Small intestine (tissue), 7 donors: ENCODE results near the gene CHEK1. TPM values are rescaled to one million over a fixed set of nuclear protein-coding genes. Genes with fewer than 3 reads are reported as not detected.
A peak's percentile ranks its signal among the peaks of the same experiment; 100 is the strongest.
"Not testable (repeated sequence)": the region's sequence is repeated elsewhere in the genome, so short reads cannot be mapped to it uniquely, and the experiment has no call there.

Source experiments
- DNase-seq, 2 donors: peaks; one replicate each; pipeline versions ENCODE4 v3.0.0 to v3.0.0-alpha.2; 2013
- FAIRE-seq: peaks from 2 replicates; lab custom pipeline; 2012; peaks lifted over from hg19 to GRCh38; lab: Jason Lieb, UNC
- H3K27ac ChIP-seq, 3 donors: one replicate each; pipeline ENCODE4 v1.5.1; 2013; ENCODE audit warnings: low read length in 2 of 3, mild to moderate bottlenecking in 2 of 3, control low read depth in 1 of 3, inconsistent platforms in 1 of 3, low read depth in 1 of 3, moderate library complexity in 1 of 3
- H3K27me3 ChIP-seq, 3 donors: one replicate each; pipeline ENCODE4 v1.6.1; 2013; ENCODE audit warnings: low read length in 3 of 3, inconsistent platforms in 1 of 3; ENCODE audit not compliant: control insufficient read depth in 3 of 3, insufficient read depth in 3 of 3
- H3K36me3 ChIP-seq, 3 donors: one replicate each; pipeline ENCODE4 v1.6.1; 2013; ENCODE audit warnings: low read length in 3 of 3, inconsistent platforms in 1 of 3, low read depth in 1 of 3, mild to moderate bottlenecking in 1 of 3, moderate library complexity in 1 of 3; ENCODE audit not compliant: control insufficient read depth in 3 of 3, insufficient read depth in 2 of 3
- H3K4me1 ChIP-seq, 3 donors: one replicate each; pipeline ENCODE4 v1.6.1; 2013; ENCODE audit warnings: low read length in 2 of 3, inconsistent platforms in 1 of 3, low read depth in 1 of 3, mild to moderate bottlenecking in 1 of 3, moderate library complexity in 1 of 3; ENCODE audit not compliant: control insufficient read depth in 3 of 3, insufficient read depth in 2 of 3
- H3K4me3 ChIP-seq, 3 donors: one replicate each; pipeline ENCODE4 v1.5.1; 2013; ENCODE audit warnings: low read length in 3 of 3, control low read depth in 1 of 3, inconsistent platforms in 1 of 3, low read depth in 1 of 3, mild to moderate bottlenecking in 1 of 3, moderate library complexity in 1 of 3
- H3K9me3 ChIP-seq, 2 donors: one replicate each; pipeline ENCODE4 v1.6.1; 2013; ENCODE audit warnings: low read depth in 1 of 2, low read length in 1 of 2; ENCODE audit not compliant: control insufficient read depth in 2 of 2, insufficient read depth in 1 of 2
- WGBS, 3 donors: extraction: QIAGEN DNeasy Blood & Tissue Kit; methylation state at CpG; one replicate each; pipeline ENCODE4 v1.1.7; 2013; 5-methylcytosine and 5-hydroxymethylcytosine counted together
- polyA plus RNA-seq, 4 donors: library from polyadenylated mRNA; stranded (reverse) in 3 of 4; unstranded in 1 of 4; fragments of 200-250 nt in 3 of 4; fragments of 120-200 nt in 1 of 4; gene quantifications; one replicate each; pipeline versions ENCODE4 v1.2.1 to v1.2.3, GENCODE V29; 2013
- donor health status: healthy with polysubstance abuse.
- donor health status: control.
- donor health status: control.
- donor health status: Bipolar disorder and iron deficiency.
- donor health status: healthy.

Gene CHEK1
- polyA plus RNA-seq, 4 donors: 2.7 to 22.6 (median 12.7) TPM

DNA sequence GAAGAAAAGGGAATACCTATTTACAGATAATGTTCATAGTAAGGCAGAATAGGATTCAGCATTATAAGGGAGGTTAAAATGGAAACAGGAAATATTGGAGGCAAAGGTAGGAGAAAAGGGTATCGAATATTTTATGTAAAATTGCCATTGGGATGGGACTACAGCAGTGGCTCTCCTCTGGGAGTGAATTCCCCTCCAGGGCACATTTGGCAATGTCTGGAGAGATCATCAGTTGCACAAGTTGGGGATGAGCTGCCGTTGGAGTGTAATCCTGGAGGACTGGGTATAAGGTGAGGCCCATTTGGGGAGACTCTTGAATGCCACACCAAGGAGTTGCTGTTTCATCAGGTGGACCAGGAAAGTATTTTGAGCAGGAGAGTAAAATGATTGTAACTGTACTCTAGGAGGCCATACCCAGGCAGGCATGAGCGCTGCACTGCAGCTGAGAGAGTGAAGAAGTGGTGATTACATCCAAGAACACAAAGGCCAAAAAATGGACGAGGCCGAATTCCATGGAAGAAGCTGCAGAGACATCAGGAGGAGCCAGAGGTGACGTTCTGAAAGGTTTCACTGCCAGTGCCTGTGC, 64.4 kb downstream of the CHEK1 start:
- Histone ChIP-seq H3K27ac (no peak overlapping the region), H3K4me3 (no peak overlapping the region), H3K36me3 (no peaks in the 10 kb centered on the region), H3K4me1 (peaks cover 0 to under 1% (median 0%) of the 10 kb centered on the region in 3 donors), H3K27me3 (no peaks in the 10 kb centered on the region), H3K9me3 (no peaks in the 10 kb centered on the region)
- DNase-seq (no peak), FAIRE-seq (no peak)
- WGBS, 3 donors: 79 to 90% (median 79%) methylated on average over 6 of the region's 6 CpGs

DNA sequence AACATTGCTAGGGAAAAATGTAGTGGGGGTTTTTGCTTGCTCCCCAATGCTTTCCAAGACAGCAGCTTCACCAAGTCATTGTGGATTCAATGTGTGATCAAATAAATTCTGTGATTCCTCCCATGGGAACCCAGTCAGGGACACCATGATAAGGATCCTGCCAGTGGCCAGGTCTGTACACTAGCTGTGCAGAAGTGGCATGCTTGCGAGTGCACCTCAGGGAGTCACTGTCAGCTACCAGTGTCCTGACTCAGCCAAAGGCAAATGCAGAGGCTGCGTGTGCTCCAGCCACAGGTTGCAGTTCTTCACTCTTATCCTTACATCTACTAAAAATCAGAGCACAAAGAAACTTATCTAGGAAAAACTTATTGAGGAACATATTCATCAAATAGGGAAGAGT, 65.0 kb downstream of the CHEK1 start:
- Histone ChIP-seq H3K4me1 (peaks cover 0 to 3% (median 0%) of the 10 kb centered on the region in 3 donors), H3K9me3 (no peaks in the 10 kb centered on the region), H3K36me3 (no peaks in the 10 kb centered on the region), H3K27me3 (no peaks in the 10 kb centered on the region), H3K27ac (no peak overlapping the region), H3K4me3 (no peak overlapping the region)
- FAIRE-seq: no peak
- WGBS, 3 donors: 85 to 97% (median 88%) methylated on average over 2 of the region's 2 CpGs
- no peak for DNase-seq

DNA sequence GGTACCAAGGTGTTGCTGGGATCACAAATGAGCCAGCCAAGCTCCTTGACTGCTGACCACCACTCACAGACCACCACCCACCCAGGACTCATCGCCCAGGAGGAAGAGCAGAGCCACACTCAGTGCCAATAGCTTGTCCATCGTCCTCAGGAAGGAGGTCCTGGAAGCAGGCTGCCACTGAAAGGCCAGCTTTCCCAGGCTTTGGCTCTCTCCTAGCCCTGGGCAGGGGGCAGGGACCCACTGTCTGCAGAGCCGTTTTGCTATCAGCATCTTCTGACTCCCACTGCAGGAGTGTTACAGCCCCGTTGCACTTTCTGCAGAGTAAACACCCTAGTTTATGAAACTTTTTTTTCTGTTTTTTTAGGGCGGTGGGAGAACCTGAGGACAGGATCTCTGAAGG, 67.9 kb downstream of the CHEK1 start:
- Histone ChIP-seq H3K9me3 (no peaks in the 10 kb centered on the region), H3K4me3 (no peak overlapping the region), H3K4me1 (peaks cover 0 to 3% (median 0%) of the 10 kb centered on the region in 3 donors), H3K27me3 (no peaks in the 10 kb centered on the region), H3K27ac (no peak overlapping the region), H3K36me3 (no peaks in the 10 kb centered on the region)
- no peak for DNase-seq
- FAIRE-seq: no peak
- 67 to 79% (median 75%) methylated on average over 5 of the region's 5 CpGs for WGBS, 3 donors

DNA sequence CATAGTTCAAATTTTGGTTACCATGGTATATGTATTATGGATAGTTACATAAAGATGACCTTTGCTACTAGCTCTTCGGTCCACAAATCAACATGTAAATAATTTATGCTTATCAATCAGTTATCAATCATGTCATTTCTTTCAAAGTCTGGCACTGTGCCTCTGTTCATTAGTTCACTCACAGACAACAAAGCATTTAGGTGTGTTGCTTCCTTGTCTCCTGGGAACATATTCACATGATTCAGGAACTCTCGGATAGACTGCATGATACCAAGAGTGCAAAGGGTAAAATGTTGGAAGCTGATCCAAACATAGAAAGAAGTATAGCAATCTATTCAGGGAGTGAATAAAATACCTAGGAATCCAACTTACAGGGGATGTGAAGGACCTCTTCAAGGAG, 70.0 kb downstream of the CHEK1 start:
- peak; percentile 15 for FAIRE-seq
- H3K9me3 ChIP-seq: no peaks in the 10 kb centered on the region
- no peaks in the 10 kb centered on the region for H3K27me3 ChIP-seq
- peaks cover 0 to 3% (median 0%) of the 10 kb centered on the region in 3 donors for H3K4me1 ChIP-seq
- H3K27ac ChIP-seq: no peak overlapping the region
- DNase-seq: peak; percentile 18 to 94
- no peaks in the 10 kb centered on the region for H3K36me3 ChIP-seq
- no peak overlapping the region for H3K4me3 ChIP-seq
- 13 to 59% (median 43%) methylated on average over 2 of the region's 2 CpGs for WGBS, 3 donors

DNA sequence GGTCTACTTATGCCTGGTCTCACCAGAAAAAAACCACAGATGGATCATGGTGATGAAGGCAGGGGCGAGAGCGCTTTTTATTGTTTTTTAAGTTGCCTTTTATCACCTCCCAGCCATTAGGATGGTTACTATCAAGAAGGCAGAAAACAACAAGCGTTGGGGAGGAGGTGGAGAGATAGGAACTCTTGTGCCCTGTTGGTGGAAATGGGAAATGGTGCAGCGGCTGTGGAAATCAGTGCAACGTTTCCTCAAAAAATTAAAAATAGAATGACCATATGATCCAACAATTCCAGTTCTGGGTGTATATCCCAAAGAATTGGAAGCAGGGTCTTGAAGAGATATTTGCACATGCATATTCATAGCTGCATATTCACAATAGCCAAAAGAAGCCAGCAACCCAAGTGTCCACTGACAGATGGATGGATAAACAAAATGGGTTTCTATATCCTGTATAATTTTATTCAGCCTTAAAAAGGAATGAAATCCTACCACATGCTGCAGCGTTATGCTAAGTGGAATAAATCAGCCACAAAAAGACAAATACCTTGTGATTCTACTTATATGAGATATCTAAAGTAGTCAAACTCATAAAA, 76.2 kb downstream of the CHEK1 start:
- H3K4me1 ChIP-seq: no peaks in the 10 kb centered on the region
- no peaks in the 10 kb centered on the region for H3K36me3 ChIP-seq
- no peaks in the 10 kb centered on the region for H3K9me3 ChIP-seq
- no peak overlapping the region for H3K4me3 ChIP-seq
- FAIRE-seq (no peak), DNase-seq (no peak)
- WGBS, 3 donors: 71 to 74% (median 74%) methylated on average over 6 of the region's 6 CpGs
- H3K27me3 ChIP-seq: peaks cover 0 to 3% (median 0%) of the 10 kb centered on the region in 3 donors
- H3K27ac ChIP-seq: no peak overlapping the region

DNA sequence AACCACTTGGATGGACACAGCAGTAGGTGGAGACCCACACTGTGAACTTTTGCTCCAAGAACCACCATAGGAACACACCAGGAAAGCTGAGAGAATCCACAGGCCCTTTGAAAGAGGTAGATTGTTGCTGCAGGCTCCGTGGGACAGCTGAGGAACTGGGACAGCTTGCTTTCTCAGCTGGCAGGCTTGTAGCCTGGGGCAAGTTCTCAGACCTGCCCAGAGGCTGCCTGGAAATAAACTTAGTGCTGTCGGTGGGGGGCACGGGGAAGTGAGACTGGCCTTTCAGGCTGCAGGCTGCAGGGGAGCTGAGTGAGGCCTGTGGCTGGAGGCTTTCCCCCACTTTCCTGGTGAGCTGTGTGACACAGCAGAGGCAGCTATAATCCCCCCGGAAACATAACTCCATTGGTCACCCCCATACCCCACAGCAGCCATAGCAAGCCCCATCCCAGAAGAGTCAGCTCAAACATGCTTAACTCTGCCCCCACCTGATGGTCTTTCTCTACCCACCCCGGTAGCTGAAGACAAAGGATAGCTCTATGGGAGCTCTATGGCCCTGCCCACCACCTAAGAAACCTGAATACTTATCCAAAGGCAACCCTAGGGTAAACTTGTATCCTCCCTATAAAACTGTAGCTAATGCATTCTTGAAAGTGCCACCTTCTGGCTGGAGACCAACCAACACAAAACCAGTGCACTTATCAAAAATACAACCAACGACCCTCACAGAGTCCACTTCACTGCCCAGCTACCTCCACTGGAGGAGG, 77.1 kb downstream of the CHEK1 start:
- H3K27me3 ChIP-seq: peaks cover 0 to 3% (median 0%) of the 10 kb centered on the region in 3 donors
- no peak overlapping the region for H3K27ac ChIP-seq
- no peaks in the 10 kb centered on the region for H3K4me1 ChIP-seq
- H3K9me3 ChIP-seq: no peaks in the 10 kb centered on the region
- DNase-seq: no peak
- H3K36me3 ChIP-seq: no peaks in the 10 kb centered on the region
- no peak for FAIRE-seq
- 42 to 54% (median 50%) methylated on average over 6 of the region's 6 CpGs for WGBS, 3 donors
- no peak overlapping the region for H3K4me3 ChIP-seq

DNA sequence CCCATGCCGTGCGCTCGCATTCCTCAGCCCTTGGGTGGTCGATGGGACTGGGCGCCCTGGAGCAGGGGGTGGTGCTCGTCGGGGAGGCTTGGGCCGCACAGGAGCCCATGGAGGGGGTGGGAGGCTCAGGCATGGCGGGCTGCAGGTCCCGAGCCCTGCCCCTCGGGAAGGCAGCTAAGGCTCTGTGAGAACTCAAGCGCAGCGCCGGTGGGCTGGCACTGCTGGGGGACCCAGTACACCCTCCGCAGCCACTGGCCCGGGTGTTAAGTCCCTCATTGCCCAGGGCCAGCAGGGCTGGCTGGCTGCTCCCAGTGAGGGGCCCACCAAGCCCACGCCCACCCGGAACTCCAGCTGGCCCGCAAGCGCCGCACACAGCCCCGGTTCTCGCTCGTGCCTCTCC, 79.7 kb downstream of the CHEK1 start:
- FAIRE-seq, H3K4me3 ChIP-seq, DNase-seq, H3K27ac ChIP-seq, H3K27me3 ChIP-seq, H3K9me3 ChIP-seq, H3K4me1 ChIP-seq, H3K36me3 ChIP-seq: not testable (repeated sequence)
- WGBS, 3 donors: 91 to 94% (median 94%) methylated on average over 15 to 24 of the region's 24 CpGs

DNA sequence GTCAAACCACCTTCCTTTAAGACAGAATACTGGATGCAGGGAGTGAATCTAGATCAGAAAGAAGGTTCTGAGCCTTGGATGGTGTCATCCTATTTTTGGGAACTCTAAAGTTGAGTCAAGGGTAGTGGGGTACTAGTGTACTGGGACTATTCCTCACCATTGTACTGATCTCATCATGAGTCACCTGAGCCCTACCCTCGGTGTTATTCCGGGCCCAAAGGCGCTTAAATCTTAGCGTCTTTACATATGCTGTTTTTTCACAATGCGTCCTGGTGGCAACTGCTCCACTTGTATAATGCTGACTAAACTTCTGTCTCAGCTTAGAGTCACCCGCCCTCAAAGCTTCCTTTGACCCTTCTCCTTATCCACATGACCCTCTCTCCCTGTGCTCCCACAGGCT, 95.8 kb downstream of the CHEK1 start:
- H3K4me1 ChIP-seq: no peaks in the 10 kb centered on the region
- 75 to 87% (median 81%) methylated on average over 6 of the region's 6 CpGs for WGBS, 3 donors
- H3K27me3 ChIP-seq: no peaks in the 10 kb centered on the region
- no peak for DNase-seq
- H3K27ac ChIP-seq: no peak overlapping the region
- H3K36me3 ChIP-seq: no peaks in the 10 kb centered on the region
- H3K9me3 ChIP-seq: no peaks in the 10 kb centered on the region
- no peak overlapping the region for H3K4me3 ChIP-seq
- FAIRE-seq: no peak
